GM18505 (cell line): Measurements from ENCODE around the gene CIB4.

Experiments used
- ATAC-seq: cut with Tn5 transposase; IDR thresholded peaks from one replicate; pipeline ENCODE4 v1.9.1; 2021; ENCODE audit not compliant: unreplicated experiment
- POLR2A ChIP-seq: IDR thresholded peaks from 4 replicates; pipeline ENCODE4 v1.6.1; 2011; ENCODE audit warnings: borderline replicate concordance; ENCODE audit not compliant: insufficient read depth, insufficient read length; ENCODE audit errors: extremely low read depth

CIB4 gene

DNA sequence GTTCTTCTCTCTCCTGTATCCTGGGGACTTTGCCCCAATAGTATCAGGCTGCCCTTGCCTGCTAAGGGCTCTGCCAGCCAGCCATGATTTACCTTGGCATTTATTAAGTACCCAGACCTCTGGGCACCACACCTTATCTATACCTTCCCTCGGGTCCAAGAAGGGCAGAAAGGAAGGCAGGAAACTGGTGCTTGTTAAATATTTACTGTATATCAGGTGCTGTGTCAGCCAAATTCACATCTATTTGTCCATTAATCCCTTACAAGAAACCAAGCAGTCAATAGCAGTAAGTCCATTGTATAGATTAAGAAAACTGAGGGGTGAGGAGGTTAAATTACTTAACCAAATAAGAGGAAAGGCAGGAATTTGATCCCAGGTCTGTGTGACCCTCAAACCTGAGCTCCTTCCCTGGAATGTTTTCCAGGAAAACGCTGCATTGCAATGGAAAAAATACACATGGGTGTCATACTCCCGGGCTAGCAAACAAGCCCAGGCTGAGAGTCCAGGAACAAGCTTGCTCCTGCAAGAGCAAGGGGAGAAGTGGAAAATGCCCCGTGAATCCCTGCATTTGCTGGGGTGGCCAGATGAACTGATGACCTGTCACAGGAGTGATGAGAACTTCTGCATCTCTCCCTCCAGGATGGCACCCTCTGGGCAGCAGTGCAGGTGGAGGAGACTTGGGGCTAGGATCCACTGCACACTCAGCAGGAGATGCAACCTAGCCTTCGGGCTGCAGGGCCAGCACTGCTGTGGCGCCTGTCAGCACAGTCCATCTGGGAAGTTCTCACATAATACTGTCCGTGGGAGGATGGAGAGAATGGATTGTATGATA lies 30.4 kb downstream of the CIB4 start:
- no peak for ATAC-seq
- no peak for TF ChIP-seq POLR2A

DNA sequence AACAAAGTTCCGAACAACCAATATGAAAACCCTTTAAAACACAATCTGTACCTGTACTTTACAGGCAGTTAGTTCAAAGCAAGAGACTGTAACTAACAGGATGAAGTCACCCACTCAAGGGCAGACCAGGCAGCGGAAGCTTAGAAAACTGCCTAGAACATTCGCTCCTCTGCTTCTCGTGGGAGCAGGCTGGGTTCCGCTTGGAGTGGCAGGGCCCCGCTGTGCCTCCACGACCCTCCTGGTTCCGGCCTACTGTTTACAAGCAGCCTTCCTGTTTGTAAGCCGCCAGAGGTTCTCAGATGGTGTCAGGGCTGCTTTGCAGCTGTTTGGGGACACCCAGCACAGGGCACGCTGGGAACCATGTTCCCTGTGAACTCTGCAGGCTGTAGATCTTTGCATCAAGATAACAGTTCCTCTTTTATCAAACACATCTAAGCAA lies 31.3 kb downstream of the CIB4 start:
- no peak for ATAC-seq
- no peak for TF ChIP-seq POLR2A

DNA sequence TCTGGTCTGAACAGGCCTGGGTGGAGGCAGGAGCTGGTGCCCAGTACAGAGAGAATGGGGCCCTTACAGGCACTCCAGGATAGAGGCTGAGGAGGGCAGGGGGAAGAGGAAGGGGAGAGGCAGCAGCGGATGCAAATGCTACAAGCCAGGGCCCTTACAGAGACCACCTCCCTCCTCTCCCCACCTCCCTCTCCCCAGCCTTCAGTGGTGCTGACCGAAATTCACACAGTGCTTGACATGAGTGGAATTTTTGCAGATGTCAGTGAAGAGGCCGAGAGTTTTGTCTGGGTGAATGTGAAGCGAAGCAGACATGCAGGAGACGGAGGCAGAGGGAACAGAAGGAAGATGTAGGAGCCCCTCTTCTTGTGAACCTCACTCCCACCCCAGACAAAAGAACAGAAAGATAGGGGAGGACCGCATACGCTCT lies 31.9 kb downstream of the CIB4 start:
- no peak for ATAC-seq
- no peak for TF ChIP-seq POLR2A

DNA sequence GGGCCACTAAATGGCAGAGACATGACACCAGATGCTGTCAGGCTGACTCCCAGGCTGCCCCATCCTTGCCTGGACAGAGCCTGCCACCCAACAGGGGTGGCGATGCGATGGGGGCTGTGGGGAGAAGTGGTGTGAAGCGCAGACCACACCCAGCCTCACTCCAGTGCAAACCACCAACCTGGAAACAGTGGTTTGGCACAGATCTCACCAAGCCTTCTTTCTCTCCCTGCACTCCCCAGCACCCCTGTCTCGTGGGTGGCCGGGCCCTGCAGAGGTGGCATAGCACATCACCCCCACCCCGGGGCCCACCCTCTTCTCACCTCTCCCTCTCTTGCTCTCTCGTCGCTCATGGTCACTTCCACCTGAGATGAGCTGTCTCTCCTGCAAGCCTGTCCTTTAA lies 32.6 kb downstream of the CIB4 start:
- TF ChIP-seq POLR2A = no peak
- ATAC-seq = no peak

DNA sequence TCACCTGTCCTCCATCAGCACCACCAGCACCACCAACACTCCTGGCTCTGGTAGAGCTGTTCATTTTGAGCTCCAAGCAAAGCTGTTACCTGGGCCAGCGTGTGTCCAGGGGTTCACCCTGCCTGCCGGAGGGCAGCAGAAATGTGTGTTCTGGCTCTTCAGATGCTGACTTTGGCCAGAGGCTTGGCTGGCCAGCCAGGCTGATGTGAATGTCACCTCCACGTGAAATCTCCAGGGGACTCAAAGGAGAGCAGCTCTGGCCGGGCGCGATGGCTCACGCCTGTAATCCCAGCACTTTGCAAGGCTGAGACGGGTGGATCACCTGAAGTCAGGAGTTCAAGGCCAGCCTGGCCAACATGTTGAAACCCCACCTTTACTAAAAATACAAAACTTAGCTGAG lies 33.5 kb downstream of the CIB4 start:
- TF ChIP-seq POLR2A = no peak

DNA sequence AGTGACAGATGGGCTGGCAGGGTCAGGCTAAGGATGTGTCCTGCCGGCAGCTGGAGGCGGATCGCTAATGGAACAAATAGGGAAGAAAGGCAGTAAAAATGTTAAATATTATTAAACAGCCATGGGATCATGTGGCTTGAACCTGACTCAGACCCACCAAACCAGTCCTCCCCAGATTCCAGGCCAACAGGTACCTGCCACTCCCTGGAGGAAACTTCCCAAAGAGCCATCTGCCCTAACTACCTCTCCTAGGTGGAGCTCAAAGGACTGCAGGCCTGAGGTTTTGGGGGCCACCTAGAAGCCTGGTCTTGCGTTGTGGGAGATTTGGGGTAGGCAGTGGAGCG lies 34.3 kb downstream of the CIB4 start:
- TF ChIP-seq POLR2A = no peak
- ATAC-seq = no peak

More for the DNA sequence above, 33.5 kb downstream of the CIB4 start:
- ATAC-seq = no peak

DNA sequence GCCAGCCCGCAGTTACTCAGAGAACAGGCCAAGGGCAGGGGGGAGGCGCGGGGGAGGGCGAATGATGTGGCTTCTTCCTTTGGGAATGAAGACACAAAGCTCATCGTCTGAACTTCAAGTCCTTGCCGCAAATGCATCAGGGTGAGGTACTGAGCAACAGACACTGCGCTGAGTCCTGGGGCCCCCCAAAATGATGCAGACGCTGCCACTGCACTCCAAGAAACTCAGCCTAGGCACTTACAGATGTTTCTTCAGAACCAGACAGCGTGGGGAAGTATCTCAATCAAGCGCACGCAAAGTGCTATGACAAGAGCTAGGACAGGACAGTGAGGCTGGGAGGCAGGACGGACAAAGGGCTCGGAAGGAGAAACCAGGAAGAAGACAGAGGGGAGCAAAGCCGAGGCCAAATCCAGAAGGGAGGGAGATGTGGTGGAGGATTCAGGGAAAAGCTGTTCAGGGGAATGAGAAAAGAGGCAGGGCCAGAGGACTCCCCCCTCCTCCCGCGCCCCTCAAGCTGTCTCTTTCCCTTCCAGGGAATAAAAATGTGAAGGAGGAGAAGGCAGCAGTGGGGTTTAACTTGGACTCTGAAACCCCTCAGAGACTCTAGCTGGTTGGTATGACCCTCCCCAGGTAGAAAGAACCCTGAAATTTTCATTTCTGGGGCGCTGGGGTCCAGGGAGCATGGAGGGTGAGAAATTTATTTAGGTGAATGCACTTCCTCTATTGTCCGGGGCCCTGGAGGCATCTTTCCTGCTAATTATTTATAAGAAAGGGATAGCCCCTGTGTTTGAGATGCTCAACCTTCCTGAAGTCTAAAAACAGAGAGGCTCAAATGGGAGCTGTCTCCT lies 34.9 kb downstream of the CIB4 start:
- no peak for TF ChIP-seq POLR2A

DNA sequence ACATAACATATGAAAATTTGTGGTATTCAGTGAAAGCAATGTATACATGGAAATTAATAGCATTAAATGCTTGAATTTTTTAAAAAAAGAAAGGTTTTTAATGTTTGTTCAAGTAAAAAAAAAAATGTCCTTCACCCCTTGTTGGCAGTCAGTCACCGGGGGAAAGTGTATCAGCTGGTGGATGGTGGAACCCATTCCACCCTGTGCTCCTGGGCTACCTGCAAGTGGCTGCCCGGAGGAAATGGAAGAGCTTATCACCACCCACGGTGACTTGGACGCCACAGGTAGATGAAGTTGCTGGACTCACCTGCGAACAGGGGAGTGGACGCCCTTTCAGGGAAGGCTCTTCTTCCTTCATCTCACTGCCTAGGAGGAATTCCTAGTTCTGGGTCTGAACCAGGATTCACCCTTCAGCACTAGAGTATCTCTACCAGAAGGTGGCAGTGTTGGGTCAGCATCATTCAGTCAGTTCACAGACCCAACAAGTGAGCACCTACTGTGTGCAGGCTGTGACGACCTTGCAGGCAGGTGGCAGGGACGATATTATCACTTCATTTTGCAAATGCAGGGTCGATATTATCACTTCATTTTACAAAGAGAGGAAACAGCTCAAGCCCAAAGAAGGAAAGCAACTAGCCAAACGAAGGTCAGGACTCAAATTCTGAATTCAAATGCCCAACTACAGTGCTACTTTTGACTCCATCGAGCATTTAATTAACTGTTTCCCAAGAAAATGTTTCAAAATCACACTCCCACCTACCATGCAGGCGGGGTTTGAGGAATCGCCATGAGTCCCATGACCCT lies 35.8 kb downstream of the CIB4 start:
- no peak for ATAC-seq

More for the DNA sequence above, 34.9 kb downstream of the CIB4 start:
- ATAC-seq = no peak

DNA sequence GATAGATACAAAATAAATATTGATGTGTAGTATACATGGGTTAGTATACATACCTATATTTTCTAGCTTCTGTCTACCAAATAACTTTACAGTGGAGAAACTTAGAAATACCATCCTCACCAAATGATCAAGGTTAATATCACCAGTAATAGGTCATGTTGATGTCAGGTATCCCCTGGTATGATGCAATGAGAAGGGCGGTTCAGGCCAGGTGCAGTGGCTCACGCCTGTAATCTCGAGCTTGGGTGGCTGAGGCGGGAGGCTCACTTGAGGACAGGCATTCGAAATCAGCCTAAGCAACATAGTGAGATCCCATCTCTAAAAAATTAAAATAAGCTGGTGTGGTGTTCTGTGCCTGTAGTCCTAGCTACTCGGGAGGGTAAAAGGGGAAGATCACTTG lies 38.6 kb downstream of the CIB4 start:
- no peak for TF ChIP-seq POLR2A
- ATAC-seq = no peak

More for the DNA sequence above, 35.8 kb downstream of the CIB4 start:
- TF ChIP-seq POLR2A = no peak

DNA sequence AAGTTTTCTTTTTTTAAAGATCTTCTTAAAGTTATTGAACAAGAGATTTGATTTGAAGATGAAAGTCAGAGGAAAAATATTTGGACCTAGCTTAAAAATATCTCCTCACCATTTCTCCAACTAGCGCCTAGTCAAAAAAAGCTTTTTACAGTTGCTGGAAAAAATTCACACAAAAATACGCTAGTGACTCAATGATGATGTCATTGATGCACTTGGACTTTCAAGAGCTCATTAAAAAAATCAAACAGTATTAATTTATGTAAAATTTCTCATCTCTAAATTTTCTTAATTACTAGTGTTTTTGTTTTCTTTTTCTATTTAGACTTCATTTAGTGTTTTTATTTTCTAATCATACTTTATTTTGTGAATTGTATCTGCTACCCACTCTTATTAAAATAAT lies 41.8 kb downstream of the CIB4 start:
- no peak for ATAC-seq
- TF ChIP-seq POLR2A = no peak

DNA sequence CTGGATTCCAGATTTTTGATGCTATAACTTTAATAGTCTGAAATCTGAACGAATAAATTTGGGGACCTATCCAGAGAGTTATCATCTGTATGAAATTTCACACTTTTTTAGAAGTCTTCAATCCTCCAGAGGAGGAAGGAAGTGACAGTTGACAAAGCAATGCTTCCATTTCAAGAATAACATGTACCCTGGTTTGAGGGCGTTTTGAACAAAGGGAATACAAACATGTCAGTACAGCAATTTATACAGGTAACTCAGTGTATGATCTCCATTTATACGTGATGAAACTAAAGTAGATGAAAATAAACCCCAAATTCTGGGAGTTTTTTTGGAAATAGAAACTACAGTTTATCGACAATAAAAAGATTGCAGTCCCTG lies 42.2 kb downstream of the CIB4 start:
- no peak for ATAC-seq
- TF ChIP-seq POLR2A = no peak

DNA sequence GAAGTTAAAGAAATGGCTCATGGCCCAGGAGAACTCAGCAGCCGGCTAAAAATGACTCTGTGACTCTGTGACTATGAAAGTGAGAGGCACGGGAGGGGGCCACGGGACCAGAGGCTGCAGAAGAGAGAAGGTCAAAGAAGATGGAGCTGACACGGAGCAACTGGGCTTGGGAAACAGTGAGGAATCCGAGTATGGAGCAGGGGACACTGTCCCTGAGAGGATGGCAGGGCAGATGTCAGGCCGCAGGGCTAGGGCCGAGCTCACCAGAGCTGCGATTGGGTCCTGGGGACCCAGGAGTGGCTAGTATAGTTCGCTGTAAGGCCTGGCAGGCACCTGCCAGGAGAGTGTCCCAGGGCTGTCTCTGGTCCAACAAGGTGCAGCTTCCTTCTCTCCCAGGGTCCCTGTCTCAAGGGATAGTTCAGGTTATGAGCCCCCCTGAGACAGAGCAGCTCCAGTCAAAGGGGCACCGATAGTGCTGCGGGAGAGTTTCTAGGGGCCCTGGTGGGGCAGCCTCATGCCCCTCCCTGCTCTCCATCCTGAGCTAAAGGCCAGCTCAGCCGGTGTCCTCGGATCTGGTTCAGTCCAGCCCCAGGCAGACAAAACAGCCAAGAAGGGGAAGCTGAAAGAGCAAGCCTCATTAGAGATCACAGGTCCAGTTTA lies 42.7 kb downstream of the CIB4 start:
- TF ChIP-seq POLR2A = no peak

DNA sequence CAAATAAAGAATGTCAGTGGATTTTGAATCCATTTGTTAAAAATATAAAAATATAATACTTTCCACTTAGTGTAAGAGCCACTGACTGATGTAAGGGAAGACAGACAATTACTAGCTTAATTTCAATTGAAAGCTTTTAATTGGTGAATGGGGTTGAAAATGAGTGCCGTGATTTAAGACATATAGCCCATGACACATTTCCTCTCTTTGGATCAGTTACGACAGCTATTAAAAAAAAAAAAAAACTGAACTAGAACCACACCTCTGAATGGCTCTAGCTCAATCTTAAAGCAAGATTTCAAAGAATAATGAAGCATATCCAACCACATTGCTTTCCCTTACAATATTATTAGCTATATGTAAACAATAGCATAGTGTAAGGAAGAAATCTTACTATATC lies 44.0 kb downstream of the CIB4 start:
- no peak for TF ChIP-seq POLR2A
- no peak for ATAC-seq

More for the DNA sequence above, 42.7 kb downstream of the CIB4 start:
- ATAC-seq = no peak
